HCT116 (cell line): ENCODE measurements around the gene AVP. TPM values are rescaled to one million over a fixed set of nuclear protein-coding genes. Genes with fewer than 3 reads are reported as not detected.

Source experiments
- ATAC-seq: fragments of 200-7000 bp; cut with Tn5 transposase; 2 replicates; pipeline ENCODE4 v1.9.1; 2020; ENCODE audit warnings: mild to moderate bottlenecking, moderate library complexity
- Bru-seq: library from RNA; stranded (reverse); fragments of 400-500 nt; gene quantifications from one replicate; lab custom pipeline; 2021; lab: Mats Ljungman, UMichigan
- BruChase-seq, 2 experiments: library from RNA; stranded (reverse); fragments of 400-500 nt; gene quantifications; one replicate each; lab custom pipeline; 2021; lab: Mats Ljungman, UMichigan
- BruUV-seq: library from RNA; stranded (reverse); fragments of 400-500 nt; replicated peaks from 2 replicates; lab custom pipeline; 2021; lab: Mats Ljungman, UMichigan
- CTCF ChIA-PET: fragments of 300-600 bp; sonication (Branson Sonifier 250); formaldehyde crosslinking; loops from one replicate; lab custom pipeline; 2021; ENCODE audit warnings: antibody characterized with exemption; lab: Charles Lee
- POLR2A ChIA-PET: fragments of 300-600, 350-600 bp; sonication (Branson Sonifier 250); formaldehyde crosslinking; loops from one replicate; lab custom pipeline; 2021; ENCODE audit warnings: antibody characterized with exemption; lab: Charles Lee
- RAD21 ChIA-PET, 2 experiments: fragments of 300-600 bp; sonication (Branson Sonifier 250); formaldehyde crosslinking; loops; one replicate each; lab custom pipeline; 2023; ENCODE audit warnings: low total read pairs in 2 of 2; ENCODE audit not compliant: uncharacterized antibody in 2 of 2, unreplicated experiment in 2 of 2, low non-redundant PET in 1 of 2; lab: Charles Lee
- DNase-seq: peaks from one replicate; pipeline ENCODE4 v3.0.0-alpha.2; 2010; ENCODE audit warnings: low read depth, low spot score
- H2AFZ ChIP-seq: fragments of 200-600 bp; shearing (Covaris generic), sonication (generic); 2 replicates; pipeline ENCODE4 v1.6.1; 2017; ENCODE audit warnings: low read depth, mixed run types, mixed read lengths, antibody characterized with exemption, low read length; ENCODE audit not compliant: poor library complexity, severe bottlenecking
- H3K27ac ChIP-seq: 2 replicates; pipeline ENCODE4 v1.5.1; 2012; ENCODE audit warnings: low read depth, low read length
- H3K27me3 ChIP-seq: fragments of 200-600 bp; sonication (generic); 2 replicates; pipeline ENCODE4 v1.6.1; 2016; ENCODE audit warnings: mixed run types, low read length, mixed read lengths; ENCODE audit not compliant: insufficient read depth
- H3K36me3 ChIP-seq, 2 experiments: fragments of 200-500 bp in 1 of 2; fragments of 200-600 bp in 1 of 2; sonication (Bioruptor generic) in 1 of 2; sonication (generic) in 1 of 2; 2 replicates each; pipeline versions ENCODE4 v1.5.1 to v1.6.1; 2014 to 2016; ENCODE audit warnings: low read length in 2 of 2, inconsistent platforms in 1 of 2, mixed read lengths in 1 of 2, mixed run types in 1 of 2; ENCODE audit not compliant: insufficient read depth in 2 of 2, control insufficient read depth in 1 of 2
- H3K4me1 ChIP-seq, 2 experiments: fragments of 200-600 bp in 1 of 2; sonication (generic) in 1 of 2; 2 replicates each; pipeline versions ENCODE4 v1.5.1 to v1.6.1; 2012 to 2017; ENCODE audit warnings: low read length in 2 of 2, inconsistent platforms in 1 of 2, mild to moderate bottlenecking in 1 of 2, mixed read lengths in 1 of 2, mixed run types in 1 of 2, moderate library complexity in 1 of 2; ENCODE audit not compliant: insufficient read depth in 2 of 2, control insufficient read depth in 1 of 2
- H3K4me2 ChIP-seq: fragments of 200-600 bp; sonication (generic); 2 replicates; pipeline ENCODE4 v1.6.1; 2017; ENCODE audit warnings: mixed run types, low read length, mixed read lengths
- H3K4me3 ChIP-seq, 2 experiments: fragments of 200-600 bp in 1 of 2; sonication (generic) in 1 of 2; replicated peaks in 1 of 2; 2 replicates each; pipeline ENCODE4 v1.5.1; 2011 to 2016; ENCODE audit warnings: low read length in 2 of 2, control low read depth in 1 of 2, low read depth in 1 of 2, mild to moderate bottlenecking in 1 of 2, mixed read lengths in 1 of 2, mixed run types in 1 of 2
- H3K79me2 ChIP-seq: fragments of 200-600 bp; sonication (generic); 2 replicates; pipeline ENCODE4 v1.6.1; 2017; ENCODE audit warnings: mild to moderate bottlenecking, mixed run types, low read length, moderate library complexity, mixed read lengths; ENCODE audit not compliant: insufficient read depth
- H3K9ac ChIP-seq: fragments of 200-600 bp; sonication (generic); 2 replicates; pipeline ENCODE4 v1.6.1; 2016; ENCODE audit warnings: low read length, mixed read lengths
- H3K9me2 ChIP-seq: fragments of 200-600 bp; sonication (generic), shearing (Covaris generic); 2 replicates; pipeline ENCODE4 v1.6.1; 2017; ENCODE audit warnings: mixed run types, mild to moderate bottlenecking, moderate library complexity; ENCODE audit not compliant: insufficient read depth
- H3K9me3 ChIP-seq, 2 experiments: fragments of 200-500 bp in 1 of 2; fragments of 200-600 bp in 1 of 2; sonication (Bioruptor generic) in 1 of 2; sonication (generic) in 1 of 2; 2 replicates each; pipeline ENCODE4 v1.6.1; 2014 to 2017; ENCODE audit warnings: low read length in 2 of 2, mixed read lengths in 2 of 2, inconsistent platforms in 1 of 2, low read depth in 1 of 2, mild to moderate bottlenecking in 1 of 2, mixed run types in 1 of 2, moderate library complexity in 1 of 2; ENCODE audit not compliant: control insufficient read depth in 1 of 2, insufficient read depth in 1 of 2
- H4K20me1 ChIP-seq: fragments of 200-600 bp; sonication (generic), shearing (Covaris generic); 2 replicates; pipeline ENCODE4 v1.6.1; 2017; ENCODE audit warnings: mixed run types, mild to moderate bottlenecking, moderate library complexity; ENCODE audit not compliant: insufficient read depth
- EZH2 ChIP-seq: fragments of 200-600 bp; sonication (generic); IDR thresholded peaks from 2 replicates; pipeline ENCODE4 v1.6.1; 2017; ENCODE audit warnings: antibody characterized with exemption, mixed run types
- FOSL1 ChIP-seq: IDR thresholded peaks from 2 replicates; pipeline ENCODE4 v1.6.1; 2012; ENCODE audit warnings: low read depth
- POLR2A ChIP-seq: IDR thresholded peaks from 2 replicates; pipeline ENCODE4 v1.7.0; 2011; ENCODE audit warnings: borderline replicate concordance; ENCODE audit not compliant: insufficient read depth, insufficient read length; ENCODE audit errors: extremely low read depth
- POLR2AphosphoS5 ChIP-seq: IDR thresholded peaks from 2 replicates; pipeline ENCODE4 v1.6.1; 2011; ENCODE audit warnings: mild to moderate bottlenecking, low read depth, low read length, moderate library complexity
- RAD21 ChIP-seq: IDR thresholded peaks from 2 replicates; pipeline ENCODE4 v1.6.1; 2012; ENCODE audit warnings: low read depth, mild to moderate bottlenecking
- SP1 ChIP-seq: IDR thresholded peaks from 2 replicates; pipeline ENCODE4 v1.6.1; 2012; ENCODE audit warnings: low read depth
- SRF ChIP-seq: IDR thresholded peaks from 2 replicates; pipeline ENCODE4 v1.6.1; 2012; ENCODE audit warnings: low read depth
- TCF7L2 ChIP-seq: IDR thresholded peaks from 2 replicates; pipeline ENCODE4 v1.7.0; 2011; ENCODE audit warnings: borderline replicate concordance, inconsistent platforms; ENCODE audit not compliant: insufficient read depth, insufficient read length; ENCODE audit errors: extremely low read depth
- ZNF274 ChIP-seq: fragments of 200-500 bp; sonication (Bioruptor generic); IDR thresholded peaks from 2 replicates; pipeline ENCODE4 v1.6.1; 2014; ENCODE audit warnings: mild to moderate bottlenecking, low read depth, low read length, inconsistent platforms
- intact Hi-C: fragments of 100-400 bp; cut with micrococcal nuclease; formaldehyde crosslinking; loops from 2 replicates; pipeline ENCODE4 v1.10.0; 2022
- long read RNA-seq: library from polyadenylated mRNA; unstranded; transcript quantifications from one replicate; pipeline ENCODE4 v2.0.0, GENCODE V29; 2021; ENCODE audit not compliant: unreplicated experiment
- polyA plus RNA-seq: library from polyadenylated mRNA; unstranded; fragments of >200 nt; gene quantifications from 2 replicates; pipeline ENCODE4 v1.2.1, GENCODE V29; 2012; ENCODE audit warnings: missing spikeins
- total RNA-seq: library from RNA; stranded (reverse); gene quantifications from one replicate; pipeline ENCODE4 v1.2.1, GENCODE V29; 2021; ENCODE audit not compliant: unreplicated experiment
- TF ChIP-seq, protein P1 (sequence below): IDR thresholded peaks from 2 replicates; pipeline ENCODE4 v1.6.1; 2012
- TF ChIP-seq, protein P2 (sequence below): IDR thresholded peaks from 2 replicates; pipeline ENCODE4 v1.6.1; 2012; ENCODE audit warnings: low read depth

Gene AVP, protein sequence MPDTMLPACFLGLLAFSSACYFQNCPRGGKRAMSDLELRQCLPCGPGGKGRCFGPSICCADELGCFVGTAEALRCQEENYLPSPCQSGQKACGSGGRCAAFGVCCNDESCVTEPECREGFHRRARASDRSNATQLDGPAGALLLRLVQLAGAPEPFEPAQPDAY
- total RNA-seq (not detected), Bru-seq, nascent RNA (not detected), BruChase-seq, experiment 1, labeled RNA remaining after a 6-hour chase (not detected), BruChase-seq, experiment 2, labeled RNA remaining after a 2-hour chase (not detected)
- not detected in 2 replicates for polyA plus RNA-seq
- long read RNA-seq = 0 reads

DNA sequence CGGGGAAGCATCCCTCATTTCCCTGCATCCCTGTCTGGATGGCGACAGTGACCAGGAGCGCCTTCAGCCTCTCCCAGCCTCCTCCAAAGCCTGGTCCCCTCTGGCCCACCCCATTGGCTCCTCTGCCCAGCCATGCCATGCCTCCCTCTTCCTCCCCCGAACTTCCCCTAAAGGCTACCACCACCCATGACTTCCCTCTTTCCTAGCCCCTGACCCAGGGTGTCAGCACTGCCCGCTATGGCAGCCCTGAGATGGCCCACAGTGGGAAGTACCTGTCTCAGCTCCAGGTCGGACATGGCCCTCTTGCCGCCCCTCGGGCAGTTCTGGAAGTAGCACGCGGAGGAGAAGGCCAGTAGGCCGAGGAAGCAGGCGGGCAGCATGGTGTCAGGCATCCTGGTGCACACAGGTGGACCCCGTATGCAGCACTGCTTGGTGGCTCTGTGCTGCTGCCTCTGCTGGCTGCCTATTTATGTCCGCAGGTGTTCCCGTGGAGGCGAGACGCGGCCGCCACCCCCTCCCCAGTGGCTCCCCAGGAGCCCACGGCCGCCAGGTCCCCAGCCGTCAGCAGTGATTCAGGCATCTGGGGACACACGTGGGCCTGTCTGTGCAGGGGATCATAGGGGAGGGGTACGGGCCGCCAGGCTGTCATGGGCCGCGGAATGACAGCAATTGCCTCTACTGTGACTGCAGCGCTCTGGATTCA lies at the start of gene AVP:
AVP (minus strand) TSS at position 442 of the 703 bp plus-strand sequence; CDS start at position 392, 50 bp downstream.
- ATAC-seq (no peak), DNase-seq (no peak)
- Histone ChIP-seq H3K9me3 (no peaks in the 10 kb centered on the region), H3K9ac (no peak within 1 kb of the TSS), H4K20me1 (no peaks in the 10 kb centered on the region), H3K4me3 (no peak within 1 kb of the TSS), H3K79me2 (no peaks in the 10 kb centered on the region), H3K4me1 (peaks cover 0 to 7% of the 10 kb centered on the region in 2 experiments; a peak in 2 of 4 replicates), H3K27ac (no peak within 1 kb of the TSS), H3K36me3 (no peaks in the 10 kb centered on the region), H3K27me3 (no peaks in the 10 kb centered on the region), H3K9me2 (no peaks in the 10 kb centered on the region), H3K4me2 (no peak within 1 kb of the TSS), H2AFZ (no peak within 1 kb of the TSS)
- TF ChIP-seq, protein P1, sequence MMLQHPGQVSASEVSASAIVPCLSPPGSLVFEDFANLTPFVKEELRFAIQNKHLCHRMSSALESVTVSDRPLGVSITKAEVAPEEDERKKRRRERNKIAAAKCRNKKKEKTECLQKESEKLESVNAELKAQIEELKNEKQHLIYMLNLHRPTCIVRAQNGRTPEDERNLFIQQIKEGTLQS = no peak
- TF ChIP-seq TCF7L2 (no peak), EZH2 (no peak), RAD21 (no peak), ZNF274 (no peak), POLR2A (no peak), FOSL1 (no peak), SRF (no peak), SP1 (no peak), POLR2AphosphoS5 (no peak)
- TF ChIP-seq, protein P2, sequence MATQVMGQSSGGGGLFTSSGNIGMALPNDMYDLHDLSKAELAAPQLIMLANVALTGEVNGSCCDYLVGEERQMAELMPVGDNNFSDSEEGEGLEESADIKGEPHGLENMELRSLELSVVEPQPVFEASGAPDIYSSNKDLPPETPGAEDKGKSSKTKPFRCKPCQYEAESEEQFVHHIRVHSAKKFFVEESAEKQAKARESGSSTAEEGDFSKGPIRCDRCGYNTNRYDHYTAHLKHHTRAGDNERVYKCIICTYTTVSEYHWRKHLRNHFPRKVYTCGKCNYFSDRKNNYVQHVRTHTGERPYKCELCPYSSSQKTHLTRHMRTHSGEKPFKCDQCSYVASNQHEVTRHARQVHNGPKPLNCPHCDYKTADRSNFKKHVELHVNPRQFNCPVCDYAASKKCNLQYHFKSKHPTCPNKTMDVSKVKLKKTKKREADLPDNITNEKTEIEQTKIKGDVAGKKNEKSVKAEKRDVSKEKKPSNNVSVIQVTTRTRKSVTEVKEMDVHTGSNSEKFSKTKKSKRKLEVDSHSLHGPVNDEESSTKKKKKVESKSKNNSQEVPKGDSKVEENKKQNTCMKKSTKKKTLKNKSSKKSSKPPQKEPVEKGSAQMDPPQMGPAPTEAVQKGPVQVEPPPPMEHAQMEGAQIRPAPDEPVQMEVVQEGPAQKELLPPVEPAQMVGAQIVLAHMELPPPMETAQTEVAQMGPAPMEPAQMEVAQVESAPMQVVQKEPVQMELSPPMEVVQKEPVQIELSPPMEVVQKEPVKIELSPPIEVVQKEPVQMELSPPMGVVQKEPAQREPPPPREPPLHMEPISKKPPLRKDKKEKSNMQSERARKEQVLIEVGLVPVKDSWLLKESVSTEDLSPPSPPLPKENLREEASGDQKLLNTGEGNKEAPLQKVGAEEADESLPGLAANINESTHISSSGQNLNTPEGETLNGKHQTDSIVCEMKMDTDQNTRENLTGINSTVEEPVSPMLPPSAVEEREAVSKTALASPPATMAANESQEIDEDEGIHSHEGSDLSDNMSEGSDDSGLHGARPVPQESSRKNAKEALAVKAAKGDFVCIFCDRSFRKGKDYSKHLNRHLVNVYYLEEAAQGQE = no peak
- ChIA-PET RAD21 (no interaction called here), POLR2A (no interaction called here), CTCF (no interaction called here)
- BruUV-seq = no TSS peak
- intact Hi-C loops = no loop called here
